CD8-positive, alpha-beta memory T cell (primary cell): Measurements from ENCODE around the gene SSUH2. TPM values are rescaled to one million over a fixed set of nuclear protein-coding genes. Genes with fewer than 3 reads are reported as not detected.
A peak's percentile ranks its signal among the peaks of the same experiment; 100 is the strongest.

Experiments used
- CTCF ChIA-PET: fragments of 350-600 bp; sonication (Branson Sonifier 250); formaldehyde crosslinking; loops from one replicate; lab custom pipeline; 2021; ENCODE audit warnings: antibody characterized with exemption; lab: Charles Lee
- POLR2A ChIA-PET: fragments of 350-600 bp; sonication (Branson Sonifier 250); formaldehyde crosslinking; loops from one replicate; lab custom pipeline; 2021; ENCODE audit warnings: antibody characterized with exemption; lab: Charles Lee
- DNase-seq, 5 donors: peaks; one replicate each; pipeline versions ENCODE4 v3.0.0 to v3.0.0-alpha.2; 2020 to 2022; ENCODE audit warnings: mixed read lengths in 1 of 5
- H3K27ac ChIP-seq: one replicate; pipeline ENCODE4 v1.7.0; 2013; ENCODE audit warnings: low read depth, mild to moderate bottlenecking, low read length, moderate library complexity
- H3K27me3 ChIP-seq: 2 replicates; pipeline ENCODE4 v1.7.0; 2013; ENCODE audit warnings: low read length, mild to moderate bottlenecking; ENCODE audit not compliant: insufficient read depth, poor library complexity, severe bottlenecking
- H3K36me3 ChIP-seq: 2 replicates; pipeline ENCODE4 v1.7.0; 2013; ENCODE audit warnings: mild to moderate bottlenecking, low read length, moderate library complexity; ENCODE audit not compliant: insufficient read depth
- H3K4me1 ChIP-seq: 2 replicates; pipeline ENCODE4 v1.7.0; 2013; ENCODE audit warnings: mild to moderate bottlenecking, low read length, moderate library complexity; ENCODE audit not compliant: insufficient read depth
- H3K4me3 ChIP-seq: 2 replicates; pipeline ENCODE4 v1.7.0; 2013; ENCODE audit warnings: mild to moderate bottlenecking, low read length
- H3K9me3 ChIP-seq: 2 replicates; pipeline ENCODE4 v1.7.0; 2013; ENCODE audit warnings: mild to moderate bottlenecking, low read length
- H3K27ac Mint-ChIP-seq, 8 donors: one replicate each; pipeline ENCODE4 v1.8.0; 2020 to 2021; ENCODE audit warnings: mixed read lengths in 8 of 8, mild to moderate bottlenecking in 6 of 8, inconsistent platforms in 3 of 8, moderate library complexity in 3 of 8
- H3K27me3 Mint-ChIP-seq, 2 donors: one replicate each; pipeline ENCODE4 v1.8.0; 2020 to 2021; ENCODE audit warnings: mixed read lengths in 2 of 2, mild to moderate bottlenecking in 1 of 2, moderate library complexity in 1 of 2
- H3K36me3 Mint-ChIP-seq, 3 donors: one replicate each; pipeline ENCODE4 v1.8.0; 2020 to 2021; ENCODE audit warnings: mixed read lengths in 3 of 3, inconsistent platforms in 1 of 3, mild to moderate bottlenecking in 1 of 3
- H3K4me1 Mint-ChIP-seq, 3 donors: one replicate each; pipeline ENCODE4 v1.8.0; 2020 to 2021; ENCODE audit warnings: mixed read lengths in 3 of 3, inconsistent platforms in 1 of 3, mild to moderate bottlenecking in 1 of 3
- H3K4me3 Mint-ChIP-seq, 7 donors: one replicate each; pipeline ENCODE4 v1.8.0; 2020 to 2021; ENCODE audit warnings: mixed read lengths in 7 of 7, mild to moderate bottlenecking in 6 of 7, moderate library complexity in 4 of 7, inconsistent platforms in 2 of 7
- H3K9me3 Mint-ChIP-seq, 5 donors: one replicate each; pipeline ENCODE4 v1.8.0; 2020 to 2022; ENCODE audit warnings: mixed read lengths in 5 of 5, mild to moderate bottlenecking in 3 of 5, moderate library complexity in 2 of 5, inconsistent platforms in 1 of 5
- polyA plus RNA-seq: library from polyadenylated mRNA; unstranded; fragments of 300-500 nt; fragmentation: Illumina TruSeq; gene quantifications from one replicate; pipeline ENCODE4 v1.2.3, GENCODE V29; 2021
- total RNA-seq, 2 experiments: library from RNA; stranded (reverse); gene quantifications; one replicate each; pipeline ENCODE4 v1.2.3, GENCODE V29; 2021

The SSUH2 gene
- total and polyA plus RNA-seq, 3 experiments from 2014 or later: not detected

DNA sequence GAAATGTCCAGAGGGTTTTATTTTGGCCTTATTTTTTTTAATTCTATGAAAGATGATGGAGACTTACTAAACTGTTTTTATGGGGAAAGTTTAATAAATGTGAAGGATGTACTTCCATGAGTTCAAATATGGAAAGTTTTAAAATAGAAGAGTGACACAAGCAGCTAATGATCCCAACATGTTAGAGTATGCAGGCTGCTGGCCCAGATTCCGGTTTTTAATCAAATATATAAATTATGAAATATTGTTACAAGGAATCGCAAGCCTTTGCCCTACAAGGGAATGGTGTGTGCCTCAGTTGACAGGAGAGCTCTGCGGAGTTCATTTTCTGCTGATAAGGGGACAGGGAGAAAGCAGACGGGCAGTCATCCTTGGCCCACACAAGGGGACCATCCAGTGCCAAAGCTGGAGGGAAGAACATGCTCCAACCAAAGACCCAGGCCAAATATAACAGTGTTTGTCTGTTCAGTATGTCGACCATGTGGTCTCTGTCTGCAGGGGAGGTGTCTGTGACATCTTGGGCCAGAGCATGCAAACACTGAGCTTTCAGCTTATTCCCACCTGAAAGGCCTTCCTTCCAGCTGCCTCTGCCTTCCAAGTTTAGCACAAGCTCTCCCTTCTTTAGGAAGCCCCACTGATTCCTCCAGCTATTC is 69.8 kb downstream of the SSUH2 start:
- CTCF ChIA-PET: interaction anchor here (1.2 kb wide), 1 partner anchor 9 kb away, joined by 3 read pairs; no protein-coding TSS in a partner anchor
- H3K4me1 Mint-ChIP-seq: peaks cover 12 to 18% (median 17%) of the 10 kb centered on the region in 3 donors
- POLR2A ChIA-PET: no interaction called here

DNA sequence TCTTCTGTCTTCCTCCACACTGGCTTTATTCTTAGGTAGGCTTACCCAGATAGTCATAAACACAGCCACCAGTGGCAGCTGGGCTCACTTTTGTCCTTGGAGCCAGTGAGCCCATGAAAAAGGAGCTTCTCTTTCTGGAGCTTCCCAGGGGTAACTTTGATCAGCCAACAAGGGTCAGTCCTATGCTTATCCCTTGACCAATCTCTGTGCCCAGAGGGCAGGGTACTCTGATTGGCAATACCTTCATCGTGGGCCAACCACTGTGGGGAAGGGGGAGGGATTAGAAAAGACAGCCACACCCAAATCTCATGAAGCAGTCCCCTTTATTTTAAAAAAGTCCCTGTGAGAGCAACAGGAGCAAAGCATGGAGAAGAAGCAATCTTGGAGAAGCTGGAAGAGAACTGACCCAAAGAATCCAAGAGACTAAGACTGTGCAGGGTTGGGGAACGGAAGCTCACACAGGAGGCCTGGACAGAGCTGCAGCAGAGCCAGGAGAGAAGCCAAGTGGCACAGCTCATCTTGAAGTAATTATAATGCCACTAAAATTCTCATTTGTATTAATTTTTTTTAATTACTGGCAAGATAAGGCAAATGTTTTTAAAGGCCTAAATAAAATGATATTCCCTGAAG is 70.4 kb downstream of the SSUH2 start:
- Histone ChIP-seq H3K4me3 (no peak overlapping the region), H3K4me1 (no peaks in the 10 kb centered on the region), H3K27me3 (no peaks in the 10 kb centered on the region), H3K36me3 (no peaks in the 10 kb centered on the region), H3K27ac (no peak overlapping the region), H3K9me3 (no peaks in the 10 kb centered on the region)
- Mint-ChIP-seq H3K4me1 (peaks cover 12 to 18% (median 17%) of the 10 kb centered on the region in 3 donors), H3K27me3 (peaks cover 0 to 7% of the 10 kb centered on the region in 2 donors), H3K36me3 (no peaks in the 10 kb centered on the region), H3K4me3 (no peak overlapping the region), H3K9me3 (peaks cover 0 to 3% (median 0%) of the 10 kb centered on the region in 5 donors), H3K27ac (no peak overlapping the region)
- DNase-seq: no peak
- POLR2A ChIA-PET: no interaction called here
- CTCF ChIA-PET: no interaction called here

More for the DNA sequence above, 69.8 kb downstream of the SSUH2 start:
- H3K9me3 Mint-ChIP-seq: peaks cover 0 to 3% (median 0%) of the 10 kb centered on the region in 5 donors
- no peak overlapping the region for H3K27ac Mint-ChIP-seq
- no peak overlapping the region for H3K27ac ChIP-seq
- H3K27me3 ChIP-seq: no peaks in the 10 kb centered on the region
- no peak for DNase-seq
- no peaks in the 10 kb centered on the region for H3K36me3 Mint-ChIP-seq
- H3K36me3 ChIP-seq: no peaks in the 10 kb centered on the region
- peaks cover 0 to 7% of the 10 kb centered on the region in 2 donors for H3K27me3 Mint-ChIP-seq
- H3K4me1 ChIP-seq: no peaks in the 10 kb centered on the region
- H3K9me3 ChIP-seq: no peaks in the 10 kb centered on the region
- no peak overlapping the region for H3K4me3 ChIP-seq
- no peak overlapping the region for H3K4me3 Mint-ChIP-seq

DNA sequence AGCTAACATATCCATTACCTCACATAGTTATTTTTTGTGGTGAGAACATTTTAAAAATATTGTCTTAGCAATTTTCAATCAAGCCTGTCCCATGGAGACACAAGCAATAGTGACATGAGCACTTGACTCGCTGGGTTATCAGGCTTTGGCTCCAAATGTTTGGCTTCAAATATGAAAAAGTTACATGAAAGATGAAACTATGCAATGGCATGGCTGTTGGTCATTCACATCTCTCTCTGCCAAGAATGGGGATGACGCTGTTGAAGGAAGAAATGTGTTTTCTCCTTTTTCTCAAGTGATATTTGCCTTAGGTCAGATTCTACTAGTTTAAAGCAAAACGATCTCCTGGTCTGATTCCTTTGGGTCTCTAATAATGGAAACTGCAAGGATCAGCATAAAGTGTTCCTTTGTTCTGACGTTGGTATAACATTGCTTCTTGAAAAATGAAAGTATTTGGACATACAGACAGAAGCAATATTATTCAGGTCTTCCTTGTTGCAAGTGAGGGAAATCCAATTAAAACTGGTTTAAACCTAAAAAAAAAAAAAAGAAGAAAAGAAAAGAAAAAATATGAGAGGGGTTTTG is 71.2 kb downstream of the SSUH2 start:
- Mint-ChIP-seq H3K4me3 (no peak overlapping the region), H3K27ac (peak overlapping the region in 1 of 8 donors; percentile 40), H3K27me3 (peaks cover 0 to 9% of the 10 kb centered on the region in 2 donors), H3K36me3 (no peaks in the 10 kb centered on the region), H3K4me1 (peaks cover 12 to 18% (median 17%) of the 10 kb centered on the region in 3 donors), H3K9me3 (peaks cover 0 to 3% (median 0%) of the 10 kb centered on the region in 5 donors)
- CTCF ChIA-PET: no interaction called here
- Histone ChIP-seq H3K27ac (no peak overlapping the region), H3K4me1 (no peaks in the 10 kb centered on the region), H3K36me3 (no peaks in the 10 kb centered on the region), H3K4me3 (no peak overlapping the region), H3K27me3 (no peaks in the 10 kb centered on the region), H3K9me3 (no peaks in the 10 kb centered on the region)
- DNase-seq: no peak
- POLR2A ChIA-PET: no interaction called here

DNA sequence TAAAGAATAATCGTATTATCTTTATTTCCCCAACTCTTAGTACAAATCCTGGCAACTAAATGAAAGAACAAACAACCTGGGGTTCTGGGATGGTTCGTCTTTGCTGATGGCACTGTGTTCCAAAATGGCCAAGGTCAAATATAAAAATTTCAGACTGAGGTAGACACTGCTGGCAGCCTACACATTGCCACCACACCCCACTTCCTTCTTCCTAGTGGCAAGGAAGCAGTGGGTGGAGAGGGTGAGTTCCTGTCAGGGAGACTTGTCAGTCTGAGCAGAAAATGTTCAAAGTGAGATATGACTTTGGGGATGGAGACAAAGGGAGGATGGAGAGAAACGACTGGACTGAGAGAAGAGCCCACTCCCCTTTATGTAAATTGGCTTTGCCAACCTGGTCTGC is 73.3 kb downstream of the SSUH2 start:
- peaks cover 0 to 6% of the 10 kb centered on the region in 2 donors for H3K27me3 Mint-ChIP-seq
- H3K4me3 Mint-ChIP-seq: peak overlapping the region in 2 of 7 donors; percentile 7 to 17
- Histone ChIP-seq H3K36me3 (no peaks in the 10 kb centered on the region), H3K27ac (no peak overlapping the region), H3K27me3 (no peaks in the 10 kb centered on the region), H3K4me3 (no peak overlapping the region), H3K4me1 (no peaks in the 10 kb centered on the region), H3K9me3 (no peaks in the 10 kb centered on the region)
- POLR2A ChIA-PET: no interaction called here
- peak overlapping the region in 3 of 8 donors; percentile 11 to 22 (median 13) for H3K27ac Mint-ChIP-seq
- H3K4me1 Mint-ChIP-seq: peaks cover 12 to 18% (median 17%) of the 10 kb centered on the region in 3 donors
- no peak for DNase-seq
- H3K36me3 Mint-ChIP-seq: no peaks in the 10 kb centered on the region
- H3K9me3 Mint-ChIP-seq: peaks cover 0 to 3% (median 0%) of the 10 kb centered on the region in 5 donors
- CTCF ChIA-PET: no interaction called here

Other genes with a start within 250 kb of the SSUH2 start
- gene LMCD1, start 143.0 kb downstream of the SSUH2 start, total RNA-seq: 1 to 10 TPM; 2.0 to 2.6 TPM
- gene LMCD1, start 143.0 kb downstream of the SSUH2 start, polyA plus RNA-seq: 0.83 TPM
- not detected for gene CAV3, start 89.0 kb upstream of the SSUH2 start, total RNA-seq
- not detected for gene CAV3, start 89.0 kb upstream of the SSUH2 start, polyA plus RNA-seq
- 1 to 10 TPM in 1 of 2 experiments, under 1 TPM in 1; 0.50 to 1.4 TPM for gene OXTR, start 124.8 kb upstream of the SSUH2 start, total RNA-seq
- gene OXTR, start 124.8 kb upstream of the SSUH2 start, polyA plus RNA-seq: 0.05 TPM